GM21515 (cell line): ENCODE measurements around the gene DEGS1.

Source experiments
- ATAC-seq: cut with Tn5 transposase; IDR thresholded peaks from one replicate; pipeline ENCODE4 v1.9.1; 2021; ENCODE audit not compliant: unreplicated experiment

DEGS1 gene

DNA sequence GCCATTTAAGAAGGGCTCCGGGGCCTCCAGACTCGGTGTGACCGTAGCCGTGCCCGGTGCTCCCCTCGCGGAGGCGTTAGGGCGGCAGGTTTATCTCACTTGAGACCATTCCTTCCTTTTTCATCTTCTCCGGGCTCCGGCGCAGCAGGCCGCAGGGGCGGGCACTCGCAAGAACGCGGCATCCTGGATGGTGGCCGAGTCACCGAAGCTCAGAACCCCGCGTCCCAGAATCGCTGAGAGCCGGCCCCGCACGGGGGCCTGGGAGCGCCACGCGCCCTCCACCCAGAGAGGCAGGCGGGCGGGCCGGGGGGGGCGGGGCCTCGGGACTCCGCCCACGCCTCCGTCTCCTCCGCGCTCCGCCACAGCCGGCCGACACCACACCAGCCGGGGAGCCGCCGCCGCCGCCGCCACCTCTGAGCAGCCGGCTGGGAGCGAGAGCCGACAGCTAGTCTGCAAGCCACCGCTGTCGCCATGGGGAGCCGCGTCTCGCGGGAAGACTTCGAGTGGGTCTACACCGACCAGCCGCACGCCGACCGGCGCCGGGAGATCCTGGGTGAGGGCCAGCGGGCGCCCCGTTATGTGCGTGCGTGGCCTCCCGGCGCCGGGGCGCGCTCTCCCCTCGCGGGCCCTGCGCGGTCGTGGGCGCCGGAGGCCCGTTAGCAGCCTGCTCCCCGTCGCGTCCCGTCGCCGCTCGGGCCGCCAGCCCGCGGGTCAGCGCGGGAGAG lies at the start of gene DEGS1:
Gene DEGS1 (plus strand): TSS at position 375 of the 725 bp plus-strand sequence. CDS start 97 bp downstream, at position 472.
- peak; percentile 67 for ATAC-seq

DNA sequence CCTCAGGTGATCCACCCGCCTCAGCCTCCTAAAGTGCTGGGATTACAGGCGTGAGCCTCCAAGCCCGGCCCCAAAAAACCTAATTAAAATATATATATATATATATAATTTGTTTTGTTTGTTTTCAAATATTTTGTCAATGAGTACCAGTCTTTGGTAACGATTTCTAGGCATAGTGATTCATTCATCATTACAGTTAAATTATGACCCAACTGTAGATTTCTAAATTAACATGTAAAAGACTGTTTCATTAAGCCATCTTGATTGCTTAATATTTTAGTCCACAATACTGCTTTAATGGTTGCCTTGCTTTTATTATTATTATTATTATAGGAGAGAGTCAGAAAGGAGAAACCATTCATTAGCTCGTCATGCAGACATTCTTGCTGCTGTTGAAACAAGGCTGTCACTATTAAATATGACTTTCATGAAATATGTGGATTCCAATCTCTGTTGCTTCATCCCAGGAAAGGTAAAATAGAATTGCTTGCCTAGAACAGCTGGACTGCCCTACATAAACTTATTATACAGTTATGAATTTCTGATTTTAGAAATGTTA lies 49.2 kb upstream of the DEGS1 start:
- no peak for ATAC-seq

- no peak for ATAC-seq
Measured at GRCh38 chr1:224137518-224137917, 45.5 kb upstream of the DEGS1 start.

DNA sequence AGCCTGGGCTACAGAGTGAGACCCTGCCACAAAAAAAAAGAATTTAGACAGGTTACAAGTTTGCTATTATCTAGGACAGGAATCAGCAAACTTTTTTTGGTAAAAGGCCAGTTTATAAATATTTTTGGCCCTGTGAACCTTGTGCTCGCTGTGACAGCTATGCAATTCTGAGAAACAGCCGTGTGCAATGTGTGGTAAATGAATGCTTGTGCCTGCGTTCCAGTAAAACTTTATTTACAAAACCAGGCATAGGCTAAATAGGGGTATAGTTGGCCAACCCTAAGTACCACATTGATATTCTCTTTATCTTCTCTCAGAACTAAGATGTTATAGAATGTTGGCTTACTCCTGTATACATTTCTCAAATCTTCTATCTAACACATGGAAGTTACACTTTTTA lies 44.8 kb upstream of the DEGS1 start:
- no peak for ATAC-seq

GRCh38 chr1:224141693-224142092 lies 41.3 kb upstream of the DEGS1 start:
- no peak for ATAC-seq

DNA sequence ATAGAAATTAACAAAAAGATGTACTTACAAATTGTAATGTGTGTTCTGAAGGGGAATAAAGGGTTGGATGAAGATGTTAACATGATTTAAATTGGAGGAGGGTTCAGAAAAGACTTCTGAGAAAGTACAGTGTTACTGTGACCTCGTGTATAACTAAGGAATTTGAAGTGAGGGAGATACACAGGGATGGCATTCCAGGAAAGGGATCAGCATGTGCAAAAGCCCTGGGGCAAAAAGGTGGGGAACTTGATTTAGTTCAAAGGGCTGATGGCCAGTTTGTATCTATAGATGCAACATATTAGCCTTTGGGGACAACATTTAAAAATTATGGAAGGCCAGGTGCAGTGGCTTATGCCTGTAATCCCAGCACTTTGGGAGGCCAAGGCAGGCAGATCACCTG lies 33.3 kb upstream of the DEGS1 start:
- no peak for ATAC-seq

GRCh38 chr1:224151117-224151516 lies 31.9 kb upstream of the DEGS1 start:
- ATAC-seq, result no peak

DNA sequence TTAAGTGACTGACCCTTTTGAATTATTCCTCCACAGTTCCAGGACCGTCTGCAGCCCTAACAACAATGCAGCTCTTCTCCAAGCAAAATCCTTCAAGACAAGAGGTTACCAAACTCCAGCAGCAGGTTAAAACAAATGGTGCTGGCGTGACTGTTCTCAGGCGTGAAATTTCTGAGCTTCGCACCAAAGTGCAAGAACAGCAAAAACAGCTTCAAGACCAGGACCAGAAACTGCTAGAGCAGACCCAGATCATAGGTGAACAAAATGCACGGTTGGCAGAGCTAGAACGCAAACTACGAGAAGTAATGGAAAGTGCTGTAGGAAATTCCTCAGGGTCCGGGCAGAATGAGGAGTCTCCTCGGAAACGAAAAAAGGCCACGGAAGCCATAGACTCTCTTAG lies 25.7 kb upstream of the DEGS1 start:
- no peak for ATAC-seq

DNA sequence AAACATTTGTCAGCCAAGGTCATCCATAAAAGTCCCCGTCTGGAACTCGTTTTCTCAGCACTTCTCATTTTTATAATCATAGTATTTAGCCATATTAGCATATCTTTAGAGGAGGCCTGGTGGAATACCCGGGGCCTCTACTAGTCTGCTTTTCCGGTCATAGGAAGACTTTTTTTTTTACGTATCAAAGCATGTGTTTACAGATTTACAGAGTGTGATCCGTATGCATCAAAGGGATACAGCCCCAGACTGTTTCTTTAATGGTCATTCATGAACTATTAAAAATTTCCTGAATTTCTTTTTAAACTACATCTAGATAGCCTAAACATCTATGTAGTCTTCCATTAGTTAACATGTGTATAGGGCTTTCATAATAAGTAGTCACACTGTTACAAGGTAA lies 23.5 kb upstream of the DEGS1 start:
- ATAC-seq, result no peak

DNA sequence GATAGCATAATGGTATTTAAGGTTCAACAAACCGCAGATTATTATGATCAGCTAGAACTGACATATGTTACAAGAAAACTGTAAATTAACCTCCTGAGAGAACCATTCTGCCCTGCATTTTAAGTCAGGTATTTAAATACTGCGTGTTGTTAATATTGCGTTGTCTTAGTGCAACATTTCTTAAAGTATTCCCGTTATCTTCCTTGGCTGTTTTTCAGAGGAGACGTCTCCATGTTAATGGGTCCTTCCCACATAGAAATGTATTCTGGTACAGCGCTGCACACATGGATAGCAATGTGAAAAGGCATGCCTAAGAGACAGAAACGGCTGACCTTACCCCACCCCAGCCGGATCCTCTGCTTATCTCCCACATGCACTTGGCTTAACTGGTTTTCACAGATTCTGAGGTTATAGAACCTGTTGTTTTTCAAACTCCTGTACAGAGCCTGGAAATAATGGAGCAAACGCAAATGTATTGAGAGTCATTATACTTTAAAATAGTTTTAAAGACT lies 22.8 kb upstream of the DEGS1 start:
- ATAC-seq, result no peak

DNA sequence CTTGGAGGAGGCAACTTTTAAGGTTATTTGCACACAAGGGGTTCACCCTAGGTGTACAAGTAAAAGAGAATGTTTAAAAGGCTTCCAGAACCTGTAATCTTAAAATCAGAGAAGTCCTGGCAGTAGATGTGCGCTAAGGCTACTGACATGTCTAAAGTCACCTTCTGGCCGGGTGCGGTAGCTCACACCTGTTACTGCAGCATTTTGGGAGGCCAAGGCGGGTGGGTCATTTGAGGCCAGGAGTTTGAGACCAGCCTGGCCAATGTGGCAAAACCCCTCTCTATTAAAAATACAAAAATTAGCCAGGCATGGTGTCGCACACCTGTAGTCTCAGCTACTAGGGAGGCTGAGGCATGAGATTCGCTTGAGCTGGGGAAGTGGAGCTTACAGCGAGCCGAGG lies 20.3 kb upstream of the DEGS1 start:
- no peak for ATAC-seq

DNA sequence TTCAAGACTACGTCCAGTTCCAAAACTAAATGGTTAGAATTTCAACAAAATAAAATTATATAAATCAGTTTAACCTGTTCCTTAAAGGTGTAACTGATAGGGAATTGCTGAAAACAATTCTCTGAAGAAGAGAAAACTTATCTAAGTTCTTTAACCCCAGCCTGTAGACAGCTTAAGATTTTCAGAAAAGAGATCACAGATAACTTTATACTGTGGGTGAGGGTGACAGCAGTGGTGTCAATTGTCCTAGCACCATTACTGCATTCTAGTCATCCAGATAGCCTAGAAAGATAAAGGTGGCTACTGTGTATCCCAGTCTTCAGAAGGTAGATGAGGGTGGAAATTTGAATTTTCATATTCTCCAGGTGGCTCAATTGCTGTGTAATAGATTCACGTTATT lies 19.7 kb upstream of the DEGS1 start:
- ATAC-seq, result no peak

DNA sequence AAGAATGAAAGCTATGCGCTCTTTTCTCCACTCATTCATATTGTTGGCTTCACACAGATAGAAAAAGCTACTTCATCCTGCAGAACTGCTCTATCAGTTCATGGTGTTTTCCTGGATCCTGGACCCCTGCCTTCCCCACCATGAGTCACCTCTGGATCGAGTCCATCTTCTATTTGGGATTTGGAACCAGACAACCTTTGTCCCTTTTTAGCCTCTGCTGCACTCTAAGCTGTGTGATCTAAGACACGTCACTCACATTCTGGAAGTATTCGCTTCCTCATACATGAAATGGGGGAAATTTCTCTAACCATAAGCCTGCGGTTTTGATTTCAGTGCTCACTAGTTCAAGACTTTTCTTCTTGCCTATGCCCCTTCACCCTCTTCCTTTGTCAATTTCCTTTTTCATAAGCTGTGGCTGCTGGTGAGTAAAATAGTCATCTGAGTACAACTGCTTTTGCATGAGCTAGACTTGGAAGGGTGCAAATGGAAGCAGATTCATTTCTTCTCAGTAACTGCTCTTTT lies 14.1 kb upstream of the DEGS1 start:
- peak; percentile 86 for ATAC-seq

GRCh38 chr1:224169718-224170270 lies 13.2 kb upstream of the DEGS1 start:
- no peak for ATAC-seq

DNA sequence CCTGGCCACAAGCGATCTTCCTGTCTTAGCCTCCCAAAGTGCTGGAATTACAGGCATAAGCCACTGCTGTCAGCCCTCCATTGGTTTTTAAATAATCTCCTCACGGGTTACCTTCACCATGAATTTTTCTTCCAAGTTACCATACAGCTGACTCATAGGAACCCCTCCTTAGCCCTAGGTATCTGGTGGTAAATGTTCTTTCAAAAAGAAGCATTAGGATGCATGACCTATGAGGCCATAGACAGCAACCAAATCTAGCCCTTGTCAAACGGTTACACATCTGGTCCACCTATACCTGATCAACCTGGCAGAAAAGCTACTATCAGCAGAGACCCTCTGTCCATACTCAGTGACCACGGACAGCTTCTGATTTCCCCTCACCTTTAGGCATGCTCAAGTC lies 12.7 kb upstream of the DEGS1 start:
- ATAC-seq, result no peak

DNA sequence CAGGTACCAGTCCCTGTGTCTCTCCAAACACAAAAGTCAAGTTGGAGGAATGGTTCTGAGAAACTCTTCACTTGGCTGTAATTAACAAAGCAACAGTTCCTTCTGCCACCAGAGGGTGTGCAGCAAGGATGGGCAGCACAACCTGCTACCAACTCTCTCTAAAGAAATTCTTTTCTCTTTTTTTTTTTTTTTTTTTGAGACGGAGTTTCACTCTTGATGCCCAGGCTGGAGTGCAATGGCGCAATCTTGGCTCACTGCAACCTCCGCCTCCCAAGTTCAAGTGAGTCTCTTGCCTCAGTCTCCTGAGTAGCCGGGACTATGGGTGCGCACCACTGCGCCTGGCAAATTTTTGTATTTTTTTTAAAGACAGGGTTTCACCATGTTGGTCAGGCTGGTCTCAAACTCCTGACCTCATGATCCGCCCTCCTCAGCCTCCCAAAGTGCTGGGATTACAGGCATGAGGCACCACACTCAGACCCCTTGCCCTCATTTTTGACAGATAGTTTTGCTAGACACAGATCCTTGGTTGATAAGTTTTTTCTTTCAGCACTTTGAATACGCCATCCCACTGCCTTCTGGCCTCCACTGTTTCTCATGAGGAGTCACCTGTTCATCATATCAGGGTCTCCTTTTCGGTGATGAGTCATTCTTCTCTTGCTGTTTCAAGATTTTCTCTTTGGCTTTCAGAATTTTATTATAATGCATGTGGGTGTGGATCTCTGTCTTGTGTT lies 12.1 kb upstream of the DEGS1 start:
- no peak for ATAC-seq

- no peak for ATAC-seq
Measured at GRCh38 chr1:224172229-224172628, 10.8 kb upstream of the DEGS1 start.

DNA sequence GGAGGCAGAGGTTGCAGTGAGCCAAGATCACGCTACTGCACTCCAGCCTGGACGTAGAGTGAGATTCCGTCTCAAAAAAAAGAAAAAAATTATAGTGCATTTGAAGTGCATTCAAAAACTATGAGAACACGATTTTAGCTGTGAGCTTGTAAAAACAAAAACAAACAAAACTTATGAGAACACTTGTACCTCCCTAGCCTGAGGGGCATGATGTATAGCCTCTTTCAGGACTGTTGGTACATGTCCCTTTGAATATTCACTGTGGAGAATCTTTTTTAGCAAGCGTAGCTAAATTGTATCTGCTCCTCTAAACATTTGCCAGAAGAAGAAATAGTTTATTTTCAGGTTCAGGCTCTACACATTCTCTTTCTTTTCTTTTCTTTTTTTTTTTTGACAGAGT lies 9.5 kb upstream of the DEGS1 start:
- no peak for ATAC-seq

GRCh38 chr1:224175617-224176016 lies 7.4 kb upstream of the DEGS1 start:
- ATAC-seq, result no peak

DNA sequence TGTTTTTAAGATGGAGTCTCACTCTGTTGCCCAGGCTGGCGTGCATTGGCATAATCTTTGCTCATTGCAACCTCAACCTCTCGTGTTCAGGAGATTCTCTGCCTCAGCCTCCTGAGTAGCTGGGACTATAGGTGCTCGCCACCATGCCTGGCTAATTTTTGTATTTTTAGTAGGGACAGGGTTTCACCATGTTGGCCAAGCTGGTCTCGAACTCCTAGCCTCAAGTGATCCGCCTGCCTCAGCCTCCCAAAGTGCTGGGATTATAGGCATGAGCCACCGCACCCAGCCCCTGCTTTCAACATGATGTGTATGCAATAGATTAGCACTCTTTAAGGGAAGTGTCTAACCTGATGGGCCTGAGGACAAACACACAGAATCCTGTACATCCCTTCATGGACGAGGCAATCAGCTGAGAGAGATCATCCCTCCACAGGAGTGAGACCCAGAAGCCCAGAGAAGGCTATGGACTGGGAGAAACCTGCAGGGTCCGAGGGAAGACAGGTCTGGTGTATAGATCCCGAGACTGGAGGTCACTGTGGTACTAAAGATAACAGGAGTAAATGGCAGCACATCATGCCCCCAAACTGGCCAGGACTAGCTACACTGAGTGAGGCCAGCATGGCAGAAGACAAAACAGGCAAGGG lies 5.6 kb upstream of the DEGS1 start:
- no peak for ATAC-seq

DNA sequence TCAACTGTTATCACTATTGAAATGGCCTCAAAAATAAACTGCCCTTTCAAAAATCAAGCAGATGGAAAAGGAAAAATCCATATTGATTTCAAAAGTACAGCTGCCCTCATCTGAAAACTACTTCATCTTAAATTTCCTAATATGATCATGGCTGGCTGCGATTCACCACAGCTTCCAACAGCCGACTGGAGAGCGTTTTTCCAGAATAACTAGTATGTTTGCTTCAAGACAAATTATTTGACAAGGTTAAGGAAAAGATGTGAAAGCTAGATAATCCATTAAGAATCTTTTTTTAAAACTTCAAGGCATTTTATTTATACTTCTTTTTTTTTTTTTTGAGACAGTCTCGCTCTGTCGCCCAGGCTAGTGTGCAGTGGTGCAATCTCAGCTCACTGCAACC lies 4.1 kb upstream of the DEGS1 start:
- ATAC-seq, result no peak
